IMR-90 (cell line): ENCODE data around the gene PIEZO2. TPM values are rescaled to one million over a fixed set of nuclear protein-coding genes. Genes with fewer than 3 reads are reported as not detected.

ENCODE experiments used
- ATAC-seq: fragments of 200-7000 bp; cut with Tn5 transposase; 2 replicates; pipeline ENCODE4 v1.9.1; 2020; ENCODE audit warnings: low read depth, mild to moderate bottlenecking, moderate library complexity
- BruUV-seq: library from RNA; stranded (reverse); fragments of 400-500 nt; replicated peaks from 2 replicates; lab custom pipeline; 2021; lab: Mats Ljungman, UMichigan
- CTCF ChIA-PET: fragments of 300-600 bp; formaldehyde crosslinking; extraction: SDS; loops from one replicate; lab custom pipeline; 2021; ENCODE audit warnings: antibody characterized with exemption; lab: Yijun Ruan, JAX
- POLR2A ChIA-PET: fragments of 300-600 bp; sonication (Branson Sonifier 250); formaldehyde crosslinking; loops from one replicate; lab custom pipeline; 2022; ENCODE audit warnings: antibody characterized with exemption; ENCODE audit not compliant: unreplicated experiment; lab: Charles Lee
- DNase-seq: peaks from one replicate; pipeline ENCODE4 v3.0.0; 2013
- H2AFZ ChIP-seq: replicated peaks from 2 replicates; pipeline ENCODE3; 2013; ENCODE audit warnings: low read length, mild to moderate bottlenecking; ENCODE audit not compliant: poor library complexity
- H2AK5ac ChIP-seq: 2 replicates; pipeline ENCODE4 v1.6.1; 2013; ENCODE audit warnings: low read depth, low read length, inconsistent platforms
- H2AK9ac ChIP-seq: replicated peaks from 2 replicates; pipeline ENCODE3; 2013; ENCODE audit warnings: mild to moderate bottlenecking, low read depth, low read length, moderate library complexity; ENCODE audit not compliant: poor library complexity
- H2BK120ac ChIP-seq: 2 replicates; pipeline ENCODE4 v1.6.1; 2013; ENCODE audit warnings: low read depth, low read length, inconsistent platforms
- H2BK15ac ChIP-seq: 3 replicates; pipeline ENCODE4 v1.6.1; 2013; ENCODE audit warnings: low read depth, low read length, inconsistent platforms
- H2BK20ac ChIP-seq: 2 replicates; pipeline ENCODE4 v1.6.1; 2013; ENCODE audit warnings: low read depth, mild to moderate bottlenecking, inconsistent platforms, low read length, moderate library complexity
- H2BK5ac ChIP-seq: 2 replicates; pipeline ENCODE4 v1.6.1; 2013; ENCODE audit warnings: mild to moderate bottlenecking, low read depth, low read length, inconsistent platforms; ENCODE audit not compliant: poor library complexity, severe bottlenecking
- H3K14ac ChIP-seq: replicated peaks from 2 replicates; pipeline ENCODE4 v1.6.1; 2013; ENCODE audit warnings: low read depth, low read length, inconsistent platforms
- H3K18ac ChIP-seq: 2 replicates; pipeline ENCODE4 v1.6.1; 2013; ENCODE audit warnings: low read depth, low read length, control low read depth
- H3K23ac ChIP-seq: 2 replicates; pipeline ENCODE4 v1.6.1; 2013; ENCODE audit warnings: low read depth, low read length, inconsistent platforms
- H3K27ac ChIP-seq: 2 replicates; pipeline ENCODE4 v1.5.1; 2013; ENCODE audit warnings: mild to moderate bottlenecking, control low read depth, low read length; ENCODE audit not compliant: insufficient read depth
- H3K27me3 ChIP-seq: 2 replicates; pipeline ENCODE4 v1.6.1; 2013; ENCODE audit warnings: low read length; ENCODE audit not compliant: control insufficient read depth, insufficient read depth
- H3K36me3 ChIP-seq: 2 replicates; pipeline ENCODE4 v1.6.1; 2013; ENCODE audit warnings: low read length, mixed read lengths; ENCODE audit not compliant: control insufficient read depth, insufficient read depth
- H3K4ac ChIP-seq: 2 replicates; pipeline ENCODE4 v1.6.1; 2013; ENCODE audit warnings: low read depth, low read length, inconsistent platforms
- H3K4me1 ChIP-seq: 2 replicates; pipeline ENCODE4 v1.6.1; 2013; ENCODE audit warnings: low read length, mixed read lengths; ENCODE audit not compliant: control insufficient read depth, insufficient read depth
- H3K4me2 ChIP-seq: 2 replicates; pipeline ENCODE4 v1.6.1; 2013; ENCODE audit warnings: low read depth, mild to moderate bottlenecking, control low read depth, low read length, moderate library complexity
- H3K4me3 ChIP-seq: 2 replicates; pipeline ENCODE4 v1.5.1; 2013; ENCODE audit warnings: low read depth, mild to moderate bottlenecking, control low read depth, low read length, moderate library complexity; ENCODE audit not compliant: insufficient read depth
- H3K56ac ChIP-seq: 2 replicates; pipeline ENCODE4 v1.6.1; 2013; ENCODE audit warnings: low read length, inconsistent platforms; ENCODE audit not compliant: insufficient read depth; ENCODE audit errors: extremely low read depth
- H3K79me1 ChIP-seq, 2 experiments: 2 replicates each; pipeline ENCODE4 v1.6.1; 2013; ENCODE audit warnings: low read length in 2 of 2, inconsistent platforms in 1 of 2, low read depth in 1 of 2
- H3K9ac ChIP-seq: 2 replicates; pipeline ENCODE4 v1.6.1; 2013; ENCODE audit warnings: low read depth, low read length, control low read depth
- H3K9me1 ChIP-seq: 2 replicates; pipeline ENCODE4 v1.6.1; 2013; ENCODE audit warnings: low read length, inconsistent platforms; ENCODE audit not compliant: insufficient read depth
- H3K9me3 ChIP-seq: 2 replicates; pipeline ENCODE4 v1.6.1; 2013; ENCODE audit warnings: low read length; ENCODE audit not compliant: control insufficient read depth, insufficient read depth
- H4K20me1 ChIP-seq: 2 replicates; pipeline ENCODE4 v1.6.1; 2013; ENCODE audit warnings: low read length, inconsistent platforms; ENCODE audit not compliant: insufficient read depth
- H4K5ac ChIP-seq: 2 replicates; pipeline ENCODE4 v1.6.1; 2013; ENCODE audit warnings: mild to moderate bottlenecking, low read depth, low read length, control low read depth
- H4K8ac ChIP-seq, 2 experiments: 2 replicates each; pipeline ENCODE4 v1.6.1; 2013; ENCODE audit warnings: low read depth in 2 of 2, low read length in 2 of 2, control low read depth in 1 of 2, inconsistent platforms in 1 of 2
- H4K91ac ChIP-seq: 2 replicates; pipeline ENCODE4 v1.6.1; 2013; ENCODE audit warnings: low read depth, low read length, inconsistent platforms; ENCODE audit not compliant: insufficient read depth
- MAFK ChIP-seq: IDR thresholded peaks from 2 replicates; pipeline ENCODE4 v1.6.1; 2012; ENCODE audit warnings: low read depth, low read length, improper control_type of control experiment
- MXI1 ChIP-seq: IDR thresholded peaks from 2 replicates; pipeline ENCODE4 v1.6.1; 2012; ENCODE audit warnings: low read depth, mild to moderate bottlenecking, low read length, moderate library complexity, borderline replicate concordance
- WGBS, 2 experiments: methylation state at CpG; one replicate each; pipeline versions ENCODE4 v1.1.5 to v1.1.7; 2013; ENCODE audit warnings: missing lambda C conversion rate in 2 of 2; ENCODE audit not compliant: insufficient read length in 1 of 2; ENCODE audit errors: extremely low coverage in 2 of 2; 5-methylcytosine and 5-hydroxymethylcytosine counted together
- dilution Hi-C: fragments of 300-500 bp; cut with HindIII; formaldehyde crosslinking; loops from one replicate; pipeline ENCODE4 v1.14.3; 2018; ENCODE audit warnings: low sequenced_read_pairs; ENCODE audit not compliant: unreplicated experiment
- in situ Hi-C: fragments of 300-500 bp; cut with MboI; formaldehyde crosslinking; loops from 3 replicates; pipeline ENCODE4 v1.14.3; 2019; ENCODE audit warnings: low sequenced_read_pairs, inconsistent platforms, mixed read lengths
- intact Hi-C: fragments of 100-400 bp; cut with micrococcal nuclease; formaldehyde crosslinking; loops from 2 replicates; pipeline ENCODE4 v1.10.0; 2022
- polyA plus RNA-seq, 3 experiments: library from polyadenylated mRNA; depleted of rRNA; stranded (reverse); fragments of >200 nt; gene quantifications; 2 replicates each; pipeline ENCODE4 v1.2.3, GENCODE V29; 2012; ENCODE audit warnings: low replicate concordance in 1 of 3
- total RNA-seq: library from RNA; depleted of rRNA; stranded (reverse); fragments of >200 nt; gene quantifications from 2 replicates; pipeline ENCODE4 v1.2.3, GENCODE V29; 2012

Gene PIEZO2
- total and polyA plus RNA-seq, 2 of the 4 experiments (the other 2 are of a cell fraction): 2.4 to 4.1 TPM

GRCh38 chr18:11153097-11153496 lies 3.7 kb upstream of the PIEZO2 start:
- H4K91ac ChIP-seq: no peak overlapping the region
- H2AK9ac ChIP-seq: no peak overlapping the region
- intact Hi-C loops (loop anchor here (10.0 kb wide), 1 partner anchor 362 kb away; no protein-coding TSS in a partner anchor), dilution Hi-C loops (no loop called here), in situ Hi-C loops (loop anchor here (5.0 kb wide), 2 partner anchors 301 to 591 kb away; no protein-coding TSS in a partner anchor)
- TF ChIP-seq MXI1 (no peak), MAFK (peak; percentile 76)
- H3K4me1 ChIP-seq: peaks cover 4% of the 10 kb centered on the region; the same call in 1 of the 2 replicates
- H2BK5ac ChIP-seq: no peak overlapping the region
- H3K4ac ChIP-seq: no peak overlapping the region
- no CpG with 5 or more reads among the region's 2 CpGs for WGBS, 2 experiments
- H3K9me3 ChIP-seq: no peaks in the 10 kb centered on the region
- H4K20me1 ChIP-seq: no peaks in the 10 kb centered on the region
- H3K18ac ChIP-seq: no peak overlapping the region
- H3K9me1 ChIP-seq: no peaks in the 10 kb centered on the region; the same call in 1 of the 2 replicates
- H3K4me2 ChIP-seq: no peak overlapping the region
- BruUV-seq: no TSS peak
- no peak overlapping the region for H4K5ac ChIP-seq
- peaks cover 0 to 4% of the 10 kb centered on the region in 2 experiments; a peak in 2 of 4 replicates for H3K79me1 ChIP-seq
- H3K27me3 ChIP-seq: peaks cover 12% of the 10 kb centered on the region
- ChIA-PET POLR2A (no interaction called here), CTCF (interaction anchor here (1.3 to 1.9 kb wide), 3 partner anchors 299 to 365 kb away, joined by 3 to 19 read pairs (median 4); no protein-coding TSS in a partner anchor)
- H4K8ac ChIP-seq: no peak overlapping the region
- no peak overlapping the region for H2BK20ac ChIP-seq
- no peak overlapping the region for H2AK5ac ChIP-seq
- no peak overlapping the region for H3K56ac ChIP-seq
- H3K23ac ChIP-seq: no peak overlapping the region
- H3K36me3 ChIP-seq: no peaks in the 10 kb centered on the region
- no peak overlapping the region for H3K14ac ChIP-seq
- no peak overlapping the region for H2BK15ac ChIP-seq
- H2BK120ac ChIP-seq: no peak overlapping the region
- no peak overlapping the region for H3K27ac ChIP-seq
- DNase-seq: no peak
- H2AFZ ChIP-seq: no peak overlapping the region
- ATAC-seq: no peak
- no peak overlapping the region for H3K9ac ChIP-seq
- no peak overlapping the region for H3K4me3 ChIP-seq
